ENCODE measurements around the gene CLCN4. TPM values are rescaled to one million over a fixed set of nuclear protein-coding genes. Genes with fewer than 3 reads are reported as not detected.

CLCN4 gene
- total RNA-seq, 4 donors from 2014 or later = 0.79 to 1.1 TPM; not detected in 2

DNA sequence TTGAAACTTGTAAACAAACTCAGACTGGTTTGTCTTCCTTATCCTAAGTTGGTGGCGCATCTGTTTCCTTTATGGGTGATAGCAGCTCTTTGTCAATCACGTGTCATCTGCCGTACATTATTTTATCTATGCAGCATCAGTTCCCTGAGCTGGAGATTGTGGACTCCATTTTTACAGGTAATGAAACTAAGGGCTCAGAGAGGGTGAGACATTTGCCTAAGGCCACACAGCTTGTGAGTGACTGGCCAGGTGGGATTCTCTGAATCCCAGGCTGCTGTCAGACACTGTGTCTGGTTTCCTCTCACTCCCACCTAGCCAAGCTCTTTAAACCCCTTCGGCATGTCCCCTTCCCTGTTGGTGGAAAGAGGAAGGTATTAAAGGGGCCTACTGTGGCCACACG is 41.7 kb upstream of the CLCN4 start:
- Histone ChIP-seq H3K9me3 (no peaks in the 10 kb centered on the region), H3K4me3 (no peak overlapping the region), H3K36me3 (no peaks in the 10 kb centered on the region), H3K27me3 (no peaks in the 10 kb centered on the region), H3K27ac (no peak overlapping the region), H3K4me1 (peaks cover 0 to 15% (median 0%) of the 10 kb centered on the region in 4 donors)
- TF ChIP-seq, protein P1, sequence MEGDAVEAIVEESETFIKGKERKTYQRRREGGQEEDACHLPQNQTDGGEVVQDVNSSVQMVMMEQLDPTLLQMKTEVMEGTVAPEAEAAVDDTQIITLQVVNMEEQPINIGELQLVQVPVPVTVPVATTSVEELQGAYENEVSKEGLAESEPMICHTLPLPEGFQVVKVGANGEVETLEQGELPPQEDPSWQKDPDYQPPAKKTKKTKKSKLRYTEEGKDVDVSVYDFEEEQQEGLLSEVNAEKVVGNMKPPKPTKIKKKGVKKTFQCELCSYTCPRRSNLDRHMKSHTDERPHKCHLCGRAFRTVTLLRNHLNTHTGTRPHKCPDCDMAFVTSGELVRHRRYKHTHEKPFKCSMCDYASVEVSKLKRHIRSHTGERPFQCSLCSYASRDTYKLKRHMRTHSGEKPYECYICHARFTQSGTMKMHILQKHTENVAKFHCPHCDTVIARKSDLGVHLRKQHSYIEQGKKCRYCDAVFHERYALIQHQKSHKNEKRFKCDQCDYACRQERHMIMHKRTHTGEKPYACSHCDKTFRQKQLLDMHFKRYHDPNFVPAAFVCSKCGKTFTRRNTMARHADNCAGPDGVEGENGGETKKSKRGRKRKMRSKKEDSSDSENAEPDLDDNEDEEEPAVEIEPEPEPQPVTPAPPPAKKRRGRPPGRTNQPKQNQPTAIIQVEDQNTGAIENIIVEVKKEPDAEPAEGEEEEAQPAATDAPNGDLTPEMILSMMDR (IDR thresholded peaks at IDR 0.05) = no peak
- TF ChIP-seq POLR2A (IDR thresholded peaks at IDR 0.05) = no peak
- no peak for TF ChIP-seq POLR2AphosphoS5 (IDR thresholded peaks at IDR 0.05)
- TF ChIP-seq EP300 (IDR thresholded peaks at IDR 0.05; ENCODE audit: low read depth) = no peak
- in situ Hi-C loops (cut with MboI; ENCODE audit: low pct_ligation_motif_present in 1 of 4, low pct_unique_long_range_greater_than_20kb in 1 of 4, low sequenced_read_pairs in 3 of 4) (loop anchor here (5.0 to 25.0 kb wide), 3 partner anchors 118 to 228 kb away; no protein-coding TSS in a partner anchor), intact Hi-C loops (cut with DNase I; ENCODE audit: low total_unique reads) (no loop called here)
- 89% methylated on average over 5 of the region's 5 CpGs; no CpG with 5 or more reads in 1 of the 2 donors for WGBS, 2 donors (ENCODE audit: low coverage in 1 of 2)
- no peak for DNase-seq

DNA sequence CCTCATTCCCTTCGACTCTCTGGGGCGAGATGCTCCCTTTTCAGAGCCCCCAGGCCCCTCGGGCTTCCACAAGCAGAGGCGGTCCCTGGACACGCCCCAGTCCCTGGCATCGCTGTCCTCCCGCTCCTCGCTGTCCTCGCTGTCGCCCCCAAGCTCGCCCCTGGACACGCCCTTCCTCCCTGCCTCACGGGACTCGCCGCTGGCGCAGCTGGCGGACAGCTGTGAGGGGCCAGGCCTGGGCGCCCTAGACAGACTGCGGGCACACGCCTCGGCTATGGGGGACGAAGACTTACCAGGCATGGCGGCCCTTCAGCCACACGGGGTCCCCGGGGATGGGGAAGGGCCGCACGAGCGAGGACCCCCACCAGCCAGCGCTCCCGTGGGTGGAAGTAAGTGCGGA is 39.5 kb upstream of the CLCN4 start:
- 98% methylated on average over 31 of the region's 31 CpGs; no CpG with 5 or more reads in 1 of the 2 donors for WGBS, 2 donors (ENCODE audit: low coverage in 1 of 2)
- H3K4me3 ChIP-seq = no peak overlapping the region
- H3K27me3 ChIP-seq = no peaks in the 10 kb centered on the region
- no peaks in the 10 kb centered on the region for H3K4me1 ChIP-seq
- intact Hi-C loops (cut with DNase I; ENCODE audit: low total_unique reads) = no loop called here
- no peak for TF ChIP-seq EP300 (IDR thresholded peaks at IDR 0.05; ENCODE audit: low read depth)
- TF ChIP-seq, protein P1 (IDR thresholded peaks at IDR 0.05) = no peak
- no peak for TF ChIP-seq POLR2AphosphoS5 (IDR thresholded peaks at IDR 0.05)
- no peak for TF ChIP-seq POLR2A (IDR thresholded peaks at IDR 0.05)
- H3K9me3 ChIP-seq = no peaks in the 10 kb centered on the region
- no peak for DNase-seq
- in situ Hi-C loops (cut with MboI; ENCODE audit: low pct_ligation_motif_present in 1 of 4, low pct_unique_long_range_greater_than_20kb in 1 of 4, low sequenced_read_pairs in 3 of 4) = loop anchor here (5.0 to 25.0 kb wide), 3 partner anchors 120 to 230 kb away; no protein-coding TSS in a partner anchor
- no peaks in the 10 kb centered on the region for H3K36me3 ChIP-seq
- H3K27ac ChIP-seq = no peak overlapping the region

DNA sequence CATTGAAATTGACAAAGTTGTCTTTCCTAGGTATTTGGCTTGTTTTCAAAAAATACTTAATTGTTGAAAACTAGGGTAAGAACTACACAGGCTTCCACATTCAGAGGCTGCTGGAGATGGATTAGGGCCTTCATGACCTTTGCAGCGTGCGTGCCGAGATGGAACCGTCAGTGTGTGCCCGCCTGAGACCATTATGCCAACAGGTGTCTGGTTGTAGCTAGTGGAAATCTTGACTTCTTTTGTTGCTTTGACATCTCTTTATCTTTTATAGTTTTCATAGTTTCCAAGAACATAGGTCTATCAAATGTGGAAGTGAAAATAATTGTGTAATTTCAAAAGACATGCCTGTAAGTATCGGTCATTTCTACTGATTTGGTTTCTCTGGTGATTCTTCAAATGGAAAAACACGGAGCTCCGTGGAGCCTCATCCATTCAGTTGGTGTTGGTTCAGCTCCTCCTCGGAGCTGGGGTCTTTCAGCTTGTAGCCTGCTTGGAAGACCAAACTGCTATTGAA is 38.9 kb upstream of the CLCN4 start:
- WGBS, 2 donors (ENCODE audit: low coverage in 1 of 2) = 82% methylated on average over 9 of the region's 9 CpGs; no CpG with 5 or more reads in 1 of the 2 donors
- Histone ChIP-seq H3K4me1 (no peaks in the 10 kb centered on the region), H3K27ac (peak overlapping the region in 1 of 4 donors; percentile 7), H3K9me3 (no peaks in the 10 kb centered on the region), H3K4me3 (no peak overlapping the region), H3K36me3 (no peaks in the 10 kb centered on the region), H3K27me3 (no peaks in the 10 kb centered on the region)
- in situ Hi-C loops (cut with MboI; ENCODE audit: low pct_ligation_motif_present in 1 of 4, low pct_unique_long_range_greater_than_20kb in 1 of 4, low sequenced_read_pairs in 3 of 4) = loop anchor here (5.0 to 25.0 kb wide), 3 partner anchors 121 to 231 kb away; no protein-coding TSS in a partner anchor
- intact Hi-C loops (cut with DNase I; ENCODE audit: low total_unique reads) = loop anchor here (1.0 kb wide), 1 partner anchor 122 kb away; no protein-coding TSS in a partner anchor
- TF ChIP-seq EP300 (IDR thresholded peaks at IDR 0.05; ENCODE audit: low read depth) = no peak
- TF ChIP-seq POLR2AphosphoS5 (IDR thresholded peaks at IDR 0.05) = no peak
- TF ChIP-seq POLR2A (IDR thresholded peaks at IDR 0.05) = no peak
- no peak for DNase-seq

DNA sequence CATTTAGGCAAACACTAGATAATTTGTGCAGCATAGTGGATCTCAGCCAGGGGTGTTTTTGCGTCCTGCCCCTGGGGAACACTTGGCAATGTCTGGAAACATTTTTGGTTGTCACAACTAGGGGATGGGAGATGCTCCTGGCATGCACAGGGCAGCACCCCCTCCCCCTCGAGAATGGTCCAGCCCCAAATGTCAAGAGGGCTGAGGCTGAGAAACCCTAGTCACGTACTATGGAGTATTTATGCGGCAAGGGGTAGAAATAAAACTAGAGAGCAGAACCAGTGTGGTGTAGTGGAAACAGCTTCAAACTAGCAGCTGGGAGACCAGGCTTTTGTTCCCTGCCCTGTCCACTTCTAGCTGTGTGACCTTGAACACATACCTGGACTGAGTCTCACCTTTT is 38.2 kb upstream of the CLCN4 start:
- no peak for DNase-seq
- TF ChIP-seq EP300 (IDR thresholded peaks at IDR 0.05; ENCODE audit: low read depth) = no peak
- no peak for TF ChIP-seq POLR2AphosphoS5 (IDR thresholded peaks at IDR 0.05)
- TF ChIP-seq, protein P1 (IDR thresholded peaks at IDR 0.05) = no peak
- TF ChIP-seq POLR2A (IDR thresholded peaks at IDR 0.05) = no peak
- Histone ChIP-seq H3K9me3 (no peaks in the 10 kb centered on the region), H3K27me3 (no peaks in the 10 kb centered on the region), H3K4me1 (no peaks in the 10 kb centered on the region), H3K36me3 (no peaks in the 10 kb centered on the region), H3K4me3 (no peak overlapping the region), H3K27ac (peak overlapping the region in 3 of 4 donors; percentile 29 to 42 (median 36))
- in situ Hi-C loops (cut with MboI; ENCODE audit: low pct_ligation_motif_present in 1 of 4, low pct_unique_long_range_greater_than_20kb in 1 of 4, low sequenced_read_pairs in 3 of 4) = loop anchor here (5.0 to 25.0 kb wide), 3 partner anchors 121 to 231 kb away; no protein-coding TSS in a partner anchor
- 87% methylated on average over 4 of the region's 4 CpGs; no CpG with 5 or more reads in 1 of the 2 donors for WGBS, 2 donors (ENCODE audit: low coverage in 1 of 2)
- intact Hi-C loops (cut with DNase I; ENCODE audit: low total_unique reads) = loop anchor here (1.0 kb wide), 1 partner anchor 122 kb away; no protein-coding TSS in a partner anchor
